Measurements from ENCODE around the gene KLHL40. TPM values are rescaled to one million over a fixed set of nuclear protein-coding genes. Genes with fewer than 3 reads are reported as not detected.
A peak's percentile ranks its signal among the peaks of the same experiment; 100 is the strongest.

Gene KLHL40
- total RNA-seq, 1 donor from 2014 or later, result not detected

DNA sequence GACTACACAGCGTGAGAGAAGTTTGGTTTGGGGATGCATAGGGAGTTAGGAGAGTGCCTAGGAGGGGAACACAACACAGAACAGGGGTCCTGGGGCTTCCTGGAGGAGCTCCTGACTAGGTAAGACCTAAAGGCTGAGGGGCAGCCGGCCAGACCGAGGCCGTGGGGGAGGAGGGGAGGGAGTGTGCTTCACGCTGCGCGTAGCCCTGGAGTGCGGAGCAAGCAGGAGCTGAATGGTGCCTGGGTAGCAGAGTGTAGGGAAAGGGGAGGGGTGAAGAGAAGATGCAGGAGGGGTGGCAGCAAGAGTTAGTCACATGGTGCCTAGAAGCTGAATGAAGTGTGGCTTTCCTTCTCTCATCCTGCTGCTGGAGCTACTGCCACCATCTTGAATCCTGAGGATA lies 49.7 kb downstream of the KLHL40 start:
- DNase-seq (ENCODE audit: low spot score), result peak; percentile 45

DNA sequence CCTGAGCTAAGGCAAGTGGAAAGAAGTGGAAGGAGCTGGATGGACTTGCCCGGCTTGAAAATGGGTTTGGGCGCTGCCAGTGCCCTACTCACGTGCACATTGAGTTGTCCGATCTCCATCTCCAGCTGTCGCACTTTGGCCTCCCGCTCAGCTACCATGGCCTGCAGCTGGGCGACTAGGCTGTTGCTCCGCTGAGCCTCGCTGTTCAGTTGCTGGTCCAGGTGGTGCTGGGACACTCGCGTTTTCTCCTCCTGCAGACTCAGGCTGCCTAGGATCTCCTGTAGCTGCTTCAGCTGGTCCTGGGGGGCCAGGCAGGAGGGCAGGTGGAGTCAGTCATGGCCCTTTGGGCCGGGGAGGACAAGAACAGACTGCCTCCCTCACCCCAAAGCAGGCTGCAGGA lies 50.3 kb downstream of the KLHL40 start:
- peak; percentile 83 for DNase-seq (ENCODE audit: low spot score)

- no peak for DNase-seq (ENCODE audit: low spot score)
Measured at GRCh38 chr3:42736081-42736480, 50.7 kb downstream of the KLHL40 start.

DNA sequence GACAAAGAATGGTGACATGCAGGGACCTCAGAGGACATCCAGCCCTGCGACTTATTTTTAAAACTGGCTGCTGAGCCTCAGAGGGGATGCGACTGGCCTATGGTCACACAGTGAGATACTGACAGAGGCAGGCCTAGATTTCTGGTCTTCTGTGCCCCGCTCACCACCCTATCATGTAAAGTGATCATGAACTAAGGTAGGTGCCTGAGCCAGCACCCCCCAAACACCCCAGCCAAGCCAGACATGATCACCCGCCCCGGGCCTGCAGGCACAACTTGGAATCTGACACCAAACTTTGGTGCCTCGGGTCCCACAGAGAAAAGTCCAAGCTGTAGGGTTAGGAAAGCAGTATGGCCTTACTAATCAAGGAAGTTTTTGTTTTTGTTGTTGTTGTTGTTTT lies 51.2 kb downstream of the KLHL40 start:
- no peak for DNase-seq (ENCODE audit: low spot score)

DNA sequence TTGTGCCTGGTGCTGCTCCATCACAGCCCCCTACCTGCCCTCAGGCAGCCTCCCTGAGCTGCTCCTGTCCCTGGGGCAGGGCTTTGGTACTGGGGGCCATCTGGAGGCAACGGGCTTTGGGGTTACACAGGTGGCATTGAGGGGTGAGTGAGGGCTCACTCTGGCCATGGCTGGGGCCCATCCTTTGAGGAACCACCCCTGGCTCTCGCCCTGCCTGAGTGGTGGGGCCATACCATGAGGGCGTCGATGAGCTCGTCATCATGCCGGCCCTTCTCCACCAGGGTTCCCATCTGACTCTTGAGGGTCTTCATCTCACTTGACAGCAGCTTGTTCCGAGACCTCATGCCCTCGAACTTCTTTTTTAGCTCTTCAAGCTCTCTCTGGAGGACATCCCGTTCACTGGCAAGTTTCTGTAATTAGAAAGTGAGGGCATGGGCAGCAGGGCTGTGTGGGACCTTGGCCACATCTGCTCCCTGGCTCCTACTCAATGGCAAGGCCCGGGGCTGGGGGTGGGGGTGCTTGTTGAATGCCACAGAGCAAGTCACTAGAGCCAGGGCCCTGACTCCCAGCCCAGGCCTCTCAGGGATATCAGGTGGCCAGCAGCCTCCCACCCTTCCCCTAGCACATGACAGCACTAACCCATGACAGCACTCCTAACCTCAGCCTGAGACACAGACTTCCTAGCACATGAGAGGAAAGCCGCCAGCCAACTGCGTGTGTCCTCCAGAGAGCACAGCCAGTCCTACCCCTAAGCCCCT lies 54.2 kb downstream of the KLHL40 start:
- no peak for DNase-seq (ENCODE audit: low spot score)

GRCh38 chr3:42741796-42742195 lies 56.5 kb downstream of the KLHL40 start:
- DNase-seq (ENCODE audit: low spot score), result no peak

Other genes starting within 250 kb of the KLHL40 start
- gene VIPR1, start 182.9 kb upstream of the KLHL40 start, total RNA-seq, result 2.4 TPM
- 44.7 TPM for gene SEC22C, start 103.6 kb upstream of the KLHL40 start, total RNA-seq
- 23.3 TPM for gene SS18L2, start 94.7 kb upstream of the KLHL40 start, total RNA-seq
- gene NKTR, start 84.9 kb upstream of the KLHL40 start, total RNA-seq, result 80.6 TPM
- 58.2 TPM for gene ZBTB47, start 31.8 kb upstream of the KLHL40 start, total RNA-seq
- 0.48 TPM for gene HHATL, start 17.3 kb downstream of the KLHL40 start, total RNA-seq
- 1.3 TPM for gene CCDC13, start 87.7 kb downstream of the KLHL40 start, total RNA-seq
- gene HIGD1A, start 119.0 kb downstream of the KLHL40 start, total RNA-seq, result 97.4 TPM
- gene ACKR2, start 123.9 kb downstream of the KLHL40 start, total RNA-seq, result 5.6 TPM
- not detected for gene CYP8B1, start 190.3 kb downstream of the KLHL40 start, total RNA-seq
- 5.7 TPM for gene ZNF662, start 220.6 kb downstream of the KLHL40 start, total RNA-seq

Measured in mesenteric fat pad (tissue), 1 donor.